H9 (cell line): ENCODE results near the gene SCYL3. TPM values are rescaled to one million over a fixed set of nuclear protein-coding genes. Genes with fewer than 3 reads are reported as not detected.

Experiments
- DNase-seq: peaks from one replicate; pipeline ENCODE4 v3.0.0-alpha.2; 2017
- H2AFZ ChIP-seq: one replicate; pipeline ENCODE4 v1.6.1; 2013; ENCODE audit warnings: mild to moderate bottlenecking, low read length, control low read depth, moderate library complexity
- H2AK5ac ChIP-seq: 2 replicates; pipeline ENCODE4 v1.6.1; 2013; ENCODE audit warnings: low read length, control low read depth, mixed read lengths; ENCODE audit not compliant: insufficient read length
- H2BK120ac ChIP-seq: one replicate; pipeline ENCODE4 v1.6.1; 2013; ENCODE audit warnings: low read depth, mild to moderate bottlenecking, low read length, control low read depth, inconsistent platforms; ENCODE audit not compliant: poor library complexity, severe bottlenecking
- H2BK12ac ChIP-seq: 2 replicates; pipeline ENCODE4 v1.6.1; 2013; ENCODE audit warnings: low read length, control low read depth, mixed read lengths, low read depth; ENCODE audit not compliant: insufficient read length
- H2BK15ac ChIP-seq: 2 replicates; pipeline ENCODE4 v1.6.1; 2013; ENCODE audit warnings: low read depth, low read length, control low read depth
- H2BK20ac ChIP-seq: one replicate; pipeline ENCODE4 v1.6.1; 2013; ENCODE audit warnings: low read depth, mild to moderate bottlenecking, low read length, control low read depth, inconsistent platforms; ENCODE audit not compliant: poor library complexity, severe bottlenecking
- H2BK5ac ChIP-seq: 2 replicates; pipeline ENCODE4 v1.6.1; 2013; ENCODE audit warnings: low read length, control low read depth, mixed read lengths; ENCODE audit not compliant: insufficient read length
- H3K14ac ChIP-seq: 2 replicates; pipeline ENCODE4 v1.6.1; 2013; ENCODE audit warnings: low read length, control low read depth; ENCODE audit not compliant: insufficient read depth
- H3K18ac ChIP-seq: 2 replicates; pipeline ENCODE4 v1.6.1; 2013; ENCODE audit warnings: low read depth, mild to moderate bottlenecking, mixed read lengths, low read length, control low read depth; ENCODE audit not compliant: insufficient read length
- H3K23ac ChIP-seq: 2 replicates; pipeline ENCODE4 v1.6.1; 2013; ENCODE audit warnings: low read length, control low read depth, mixed read lengths, low read depth; ENCODE audit not compliant: insufficient read length
- H3K23me2 ChIP-seq: 2 replicates; pipeline ENCODE4 v1.6.1; 2013; ENCODE audit warnings: low read depth, mild to moderate bottlenecking, mixed read lengths, low read length, control low read depth; ENCODE audit not compliant: insufficient read length, poor library complexity, severe bottlenecking
- H3K27ac ChIP-seq: 2 replicates; pipeline ENCODE4 v1.5.1; 2013; ENCODE audit warnings: low read length, control low read depth, mixed read lengths, low read depth; ENCODE audit not compliant: insufficient read length
- H3K27me3 ChIP-seq: 2 replicates; pipeline ENCODE4 v1.6.1; 2013; ENCODE audit warnings: low read length, control low read depth, inconsistent platforms; ENCODE audit not compliant: insufficient read depth
- H3K4ac ChIP-seq: 2 replicates; pipeline ENCODE4 v1.6.1; 2013; ENCODE audit warnings: low read depth, mild to moderate bottlenecking, control low read depth, inconsistent platforms, low read length, moderate library complexity
- H3K4me1 ChIP-seq: 2 replicates; pipeline ENCODE4 v1.6.1; 2013; ENCODE audit warnings: low read length, control low read depth, inconsistent platforms; ENCODE audit not compliant: insufficient read depth
- H3K4me2 ChIP-seq: 2 replicates; pipeline ENCODE4 v1.6.1; 2013; ENCODE audit warnings: low read length, control low read depth, mixed read lengths; ENCODE audit not compliant: insufficient read length, insufficient read depth
- H3K56ac ChIP-seq: 2 replicates; pipeline ENCODE4 v1.6.1; 2013; ENCODE audit warnings: low read depth, mild to moderate bottlenecking, mixed read lengths, low read length, control low read depth; ENCODE audit not compliant: insufficient read length
- H3K79me1 ChIP-seq: 2 replicates; pipeline ENCODE4 v1.6.1; 2013; ENCODE audit warnings: low read depth, mild to moderate bottlenecking, moderate library complexity, low read length, control low read depth, inconsistent platforms; ENCODE audit not compliant: insufficient read depth, poor library complexity, severe bottlenecking
- H3K79me2 ChIP-seq: 2 replicates; pipeline ENCODE4 v1.6.1; 2013; ENCODE audit warnings: low read length, control low read depth, inconsistent platforms; ENCODE audit not compliant: insufficient read depth
- H3K9ac ChIP-seq: 2 replicates; pipeline ENCODE4 v1.6.1; 2013; ENCODE audit warnings: low read length, control low read depth, mixed read lengths; ENCODE audit not compliant: insufficient read length; ENCODE audit errors: extremely low read depth
- H3K9me3 ChIP-seq: one replicate; pipeline ENCODE4 v1.6.1; 2013; ENCODE audit warnings: low read depth, low read length, inconsistent platforms; ENCODE audit not compliant: control insufficient read depth
- H3T11ph ChIP-seq: one replicate; pipeline ENCODE4 v1.6.1; 2013; ENCODE audit warnings: mild to moderate bottlenecking, low read length, control low read depth, inconsistent platforms
- H4K20me1 ChIP-seq: one replicate; pipeline ENCODE4 v1.6.1; 2013; ENCODE audit not compliant: control insufficient read depth, insufficient read length, insufficient read depth
- H4K5ac ChIP-seq: 2 replicates; pipeline ENCODE4 v1.6.1; 2013; ENCODE audit warnings: low read depth, mild to moderate bottlenecking, mixed read lengths, low read length, control low read depth; ENCODE audit not compliant: insufficient read length
- H4K8ac ChIP-seq: replicated peaks from 2 replicates; pipeline ENCODE4 v1.6.1; 2013; ENCODE audit warnings: low read length, control low read depth, mixed read lengths, low read depth; ENCODE audit not compliant: insufficient read length
- H4K91ac ChIP-seq: 2 replicates; pipeline ENCODE4 v1.6.1; 2013; ENCODE audit warnings: low read depth, mild to moderate bottlenecking, moderate library complexity, mixed read lengths, low read length, control low read depth; ENCODE audit not compliant: insufficient read length
- H3K27ac Mint-ChIP-seq, 3 experiments: 2 replicates in 2 of 3; 3 replicates in 1 of 3; pipeline ENCODE4 v1.8.0; 2020 to 2021; ENCODE audit warnings: mixed read lengths in 3 of 3, mild to moderate bottlenecking in 1 of 3, moderate library complexity in 1 of 3
- H3K27me3 Mint-ChIP-seq: 2 replicates; pipeline ENCODE4 v1.8.0; 2021; ENCODE audit warnings: low read depth, mild to moderate bottlenecking, moderate library complexity, mixed read lengths
- H3K36me3 Mint-ChIP-seq, 3 experiments: 2 replicates in 2 of 3; 3 replicates in 1 of 3; pipeline ENCODE4 v1.8.0; 2020 to 2021; ENCODE audit warnings: low read depth in 3 of 3, mixed read lengths in 3 of 3; ENCODE audit not compliant: insufficient read depth in 1 of 3
- H3K4me1 Mint-ChIP-seq, 2 experiments: 2 replicates each; pipeline ENCODE4 v1.8.0; 2020; ENCODE audit warnings: mixed read lengths in 2 of 2
- H3K4me3 Mint-ChIP-seq, 2 experiments: 2 replicates in 1 of 2; 3 replicates in 1 of 2; pipeline ENCODE4 v1.8.0; 2020 to 2021; ENCODE audit warnings: mild to moderate bottlenecking in 2 of 2, mixed read lengths in 2 of 2, moderate library complexity in 1 of 2
- H3K9me3 Mint-ChIP-seq, 2 experiments: 2 replicates in 1 of 2; 3 replicates in 1 of 2; pipeline ENCODE4 v1.8.0; 2020; ENCODE audit warnings: mild to moderate bottlenecking in 2 of 2, mixed read lengths in 2 of 2, moderate library complexity in 1 of 2
- CTCF ChIP-seq: fragments of 200-600 bp; sonication (generic); conservative IDR thresholded peaks from 3 replicates; pipeline ENCODE4 v1.8.0; 2021; ENCODE audit warnings: antibody characterized with exemption, mild to moderate bottlenecking
- WGBS: extraction: QIAGEN DNeasy Blood & Tissue Kit; methylation state at CpG from one replicate; pipeline ENCODE4 v1.1.7; 2013; ENCODE audit warnings: missing lambda C conversion rate, low lambda C conversion rate, mixed read lengths; ENCODE audit not compliant: insufficient read length; ENCODE audit errors: extremely low coverage; 5-methylcytosine and 5-hydroxymethylcytosine counted together
- total RNA-seq: library from RNA; stranded (reverse); gene quantifications from 2 replicates; pipeline ENCODE4 v1.2.1, GENCODE V29; 2021

Gene SCYL3
- total RNA-seq, 1 experiment from 2014 or later = 3.9 TPM

- Histone ChIP-seq H3K27ac (no peak overlapping the region), H2BK15ac (no peak overlapping the region), H3K23ac (no peak overlapping the region), H3K23me2 (no peaks in the 10 kb centered on the region), H2BK12ac (no peak overlapping the region), H2BK20ac (no peak overlapping the region), H3K14ac (no peak overlapping the region), H3K18ac (no peak overlapping the region), H3K56ac (no peak overlapping the region), H3K4me1 (no peaks in the 10 kb centered on the region), H3K9ac (no peak overlapping the region), H3T11ph (no peak overlapping the region), H2AFZ (no peak overlapping the region), H4K5ac (no peak overlapping the region), H3K27me3 (no peaks in the 10 kb centered on the region), H4K91ac (no peak overlapping the region), H3K9me3 (no peaks in the 10 kb centered on the region), H4K8ac (no peak overlapping the region), H2BK5ac (no peak overlapping the region), H2AK5ac (no peak overlapping the region), H2BK120ac (no peak overlapping the region), H3K4me2 (no peak overlapping the region), H3K79me2 (no peaks in the 10 kb centered on the region), H4K20me1 (no peaks in the 10 kb centered on the region), H3K79me1 (no peaks in the 10 kb centered on the region), H3K4ac (no peak overlapping the region)
- TF ChIP-seq CTCF = no peak
- Mint-ChIP-seq H3K27ac (no peak overlapping the region), H3K4me1 (no peaks in the 10 kb centered on the region), H3K4me3 (no peak overlapping the region), H3K27me3 (no peaks in the 10 kb centered on the region), H3K9me3 (peaks cover 0 to 5% of the 10 kb centered on the region in 2 experiments; a peak in 2 of 5 replicates), H3K36me3 (peaks cover 33 to 53% (median 45%) of the 10 kb centered on the region in 3 experiments)
- no CpG with 5 or more reads among the region's 4 CpGs for WGBS
- no peak for DNase-seq
Observed at GRCh38 chr1:169838942-169839341, 54.8 kb downstream of the SCYL3 start.
